ENCODE data around the gene EWSR1.
A peak's percentile ranks its signal among the peaks of the same experiment; 100 is the strongest.

Gene EWSR1

GRCh38 chr22:29309332-29310064 lies 41.4 kb downstream of the EWSR1 start:
- in situ Hi-C loops (cut with MboI; ENCODE audit: low sequenced_read_pairs, unreplicated experiment): no loop called here
- no peak for TF ChIP-seq CTCF (IDR thresholded peaks at IDR 0.05; ENCODE audit: borderline replicate concordance, control extremely low read depth, extremely low read depth, insufficient read depth, missing control alignments)
- DNase-seq (ENCODE audit: low spot score): peak; percentile 36

GRCh38 chr22:29310065-29310862 lies 42.2 kb downstream of the EWSR1 start:
- no peak for TF ChIP-seq CTCF (IDR thresholded peaks at IDR 0.05; ENCODE audit: borderline replicate concordance, control extremely low read depth, extremely low read depth, insufficient read depth, missing control alignments)
- peak; percentile 42 for DNase-seq (ENCODE audit: low spot score)
- in situ Hi-C loops (cut with MboI; ENCODE audit: low sequenced_read_pairs, unreplicated experiment): no loop called here

- no peak for TF ChIP-seq CTCF (IDR thresholded peaks at IDR 0.05; ENCODE audit: borderline replicate concordance, control extremely low read depth, extremely low read depth, insufficient read depth, missing control alignments)
- DNase-seq (ENCODE audit: low spot score): peak; percentile 91
- in situ Hi-C loops (cut with MboI; ENCODE audit: low sequenced_read_pairs, unreplicated experiment): no loop called here
Measured at GRCh38 chr22:29310863-29311339, 42.8 kb downstream of the EWSR1 start.

GRCh38 chr22:29311464-29312217 lies 43.6 kb downstream of the EWSR1 start:
- in situ Hi-C loops (cut with MboI; ENCODE audit: low sequenced_read_pairs, unreplicated experiment): no loop called here
- peak; percentile 31 for DNase-seq (ENCODE audit: low spot score)
- TF ChIP-seq CTCF (IDR thresholded peaks at IDR 0.05; ENCODE audit: borderline replicate concordance, control extremely low read depth, extremely low read depth, insufficient read depth, missing control alignments): no peak

- TF ChIP-seq CTCF (IDR thresholded peaks at IDR 0.05; ENCODE audit: borderline replicate concordance, control extremely low read depth, extremely low read depth, insufficient read depth, missing control alignments): no peak
- DNase-seq (ENCODE audit: low spot score): peak; percentile 36
- in situ Hi-C loops (cut with MboI; ENCODE audit: low sequenced_read_pairs, unreplicated experiment): no loop called here
Measured at GRCh38 chr22:29312218-29313125, 44.4 kb downstream of the EWSR1 start.

Measured in GM13976 (cell line).